ENCODE data around the gene HEATR5A. TPM values are rescaled to one million over a fixed set of nuclear protein-coding genes. Genes with fewer than 3 reads are reported as not detected.

The HEATR5A gene
- polyA plus RNA-seq, 3 donors: 13.1 to 21.0 (median 16.8) TPM

- Histone ChIP-seq H3K27me3 (ENCODE audit: control insufficient read depth in 2 of 2, insufficient read depth in 2 of 2, low read length in 2 of 2) (no peaks in the 10 kb centered on the region), H3K79me2 (ENCODE audit: insufficient read depth, low read length) (no peaks in the 10 kb centered on the region), H3K9ac (ENCODE audit: insufficient read depth, low read length, poor library complexity, severe bottlenecking) (no peak overlapping the region), H4K20me1 (ENCODE audit: insufficient read depth, low read length) (no peaks in the 10 kb centered on the region), H3K4me2 (replicated peaks; ENCODE audit: extremely low read depth, low read length, poor library complexity, severe bottlenecking) (no peak overlapping the region), H3K9me3 (replicated peaks in 1 of 2; ENCODE audit: control insufficient read depth in 1 of 2, insufficient read depth in 1 of 2, low read length in 2 of 2) (no peaks in the 10 kb centered on the region), H3K27ac (ENCODE audit: low read depth in 1 of 2, low read length in 2 of 2) (no peak overlapping the region), H3K4me1 (ENCODE audit: control insufficient read depth in 1 of 2, insufficient read depth in 2 of 2, low read length in 2 of 2) (no peaks in the 10 kb centered on the region), H3K36me3 (replicated peaks in 1 of 2; ENCODE audit: control insufficient read depth in 1 of 2, insufficient read depth in 2 of 2, low read length in 2 of 2) (peaks cover 56 to 97% of the 10 kb centered on the region in 2 donors), H2AFZ (ENCODE audit: insufficient read depth, low read depth, low read length, poor library complexity, severe bottlenecking) (no peak overlapping the region), H3K4me3 (replicated peaks in 1 of 3; ENCODE audit: low read depth in 2 of 3, low read length in 3 of 3) (no peak overlapping the region)
- no peak overlapping the region for H3K27ac Mint-ChIP-seq
- TF ChIP-seq, protein P1, sequence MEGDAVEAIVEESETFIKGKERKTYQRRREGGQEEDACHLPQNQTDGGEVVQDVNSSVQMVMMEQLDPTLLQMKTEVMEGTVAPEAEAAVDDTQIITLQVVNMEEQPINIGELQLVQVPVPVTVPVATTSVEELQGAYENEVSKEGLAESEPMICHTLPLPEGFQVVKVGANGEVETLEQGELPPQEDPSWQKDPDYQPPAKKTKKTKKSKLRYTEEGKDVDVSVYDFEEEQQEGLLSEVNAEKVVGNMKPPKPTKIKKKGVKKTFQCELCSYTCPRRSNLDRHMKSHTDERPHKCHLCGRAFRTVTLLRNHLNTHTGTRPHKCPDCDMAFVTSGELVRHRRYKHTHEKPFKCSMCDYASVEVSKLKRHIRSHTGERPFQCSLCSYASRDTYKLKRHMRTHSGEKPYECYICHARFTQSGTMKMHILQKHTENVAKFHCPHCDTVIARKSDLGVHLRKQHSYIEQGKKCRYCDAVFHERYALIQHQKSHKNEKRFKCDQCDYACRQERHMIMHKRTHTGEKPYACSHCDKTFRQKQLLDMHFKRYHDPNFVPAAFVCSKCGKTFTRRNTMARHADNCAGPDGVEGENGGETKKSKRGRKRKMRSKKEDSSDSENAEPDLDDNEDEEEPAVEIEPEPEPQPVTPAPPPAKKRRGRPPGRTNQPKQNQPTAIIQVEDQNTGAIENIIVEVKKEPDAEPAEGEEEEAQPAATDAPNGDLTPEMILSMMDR (IDR thresholded peaks at IDR 0.05): no peak
- DNase-seq: no peak
- intact Hi-C loops (cut with micrococcal nuclease): no loop called here
- H3K9me3 Mint-ChIP-seq: no peaks in the 10 kb centered on the region
- no peaks in the 10 kb centered on the region for H3K4me1 Mint-ChIP-seq
- no peaks in the 10 kb centered on the region for H3K27me3 Mint-ChIP-seq (ENCODE audit: low read depth in 3 of 3)
- no peak overlapping the region for H3K4me3 Mint-ChIP-seq
- peaks cover 55 to 73% of the 10 kb centered on the region in 2 donors for H3K36me3 Mint-ChIP-seq
These were observed 28.3 kb downstream of the HEATR5A start for GRCh38 chr14:31391977-31392503.

GRCh38 chr14:31391473-31391872 is 28.9 kb downstream of the HEATR5A start:
- no peak overlapping the region for H3K4me3 ChIP-seq (replicated peaks in 1 of 3; ENCODE audit: low read depth in 2 of 3, low read length in 3 of 3)
- no peaks in the 10 kb centered on the region for H4K20me1 ChIP-seq (ENCODE audit: insufficient read depth, low read length)
- no peak for DNase-seq
- no peaks in the 10 kb centered on the region for H3K79me2 ChIP-seq (ENCODE audit: insufficient read depth, low read length)
- no peaks in the 10 kb centered on the region for H3K27me3 Mint-ChIP-seq (ENCODE audit: low read depth in 3 of 3)
- no peak overlapping the region for H2AFZ ChIP-seq (ENCODE audit: insufficient read depth, low read depth, low read length, poor library complexity, severe bottlenecking)
- no peak overlapping the region for H3K9ac ChIP-seq (ENCODE audit: insufficient read depth, low read length, poor library complexity, severe bottlenecking)
- H3K4me3 Mint-ChIP-seq: no peak overlapping the region
- H3K4me2 ChIP-seq (replicated peaks; ENCODE audit: extremely low read depth, low read length, poor library complexity, severe bottlenecking): no peak overlapping the region
- TF ChIP-seq, protein P1 (IDR thresholded peaks at IDR 0.05): no peak
- no peaks in the 10 kb centered on the region for H3K27me3 ChIP-seq (ENCODE audit: control insufficient read depth in 2 of 2, insufficient read depth in 2 of 2, low read length in 2 of 2)
- H3K36me3 ChIP-seq (replicated peaks in 1 of 2; ENCODE audit: control insufficient read depth in 1 of 2, insufficient read depth in 2 of 2, low read length in 2 of 2): peaks cover 55 to 97% of the 10 kb centered on the region in 2 donors
- no peak overlapping the region for H3K27ac Mint-ChIP-seq
- no peaks in the 10 kb centered on the region for H3K4me1 Mint-ChIP-seq
- H3K27ac ChIP-seq (ENCODE audit: low read depth in 1 of 2, low read length in 2 of 2): no peak overlapping the region
- intact Hi-C loops (cut with micrococcal nuclease): no loop called here
- no CpG with 5 or more reads among the region's 3 CpGs for WGBS (ENCODE audit: insufficient coverage)
- H3K9me3 ChIP-seq (replicated peaks in 1 of 2; ENCODE audit: control insufficient read depth in 1 of 2, insufficient read depth in 1 of 2, low read length in 2 of 2): no peaks in the 10 kb centered on the region
- H3K4me1 ChIP-seq (ENCODE audit: control insufficient read depth in 1 of 2, insufficient read depth in 2 of 2, low read length in 2 of 2): no peaks in the 10 kb centered on the region
- no peaks in the 10 kb centered on the region for H3K9me3 Mint-ChIP-seq
- H3K36me3 Mint-ChIP-seq: peaks cover 55 to 74% of the 10 kb centered on the region in 2 donors

Measured in CD14-positive monocyte (primary cell).